Prostate gland (tissue), 2 donors: ENCODE data around the gene CD59.

Experiments used
- POLR2A ChIP-seq: fragments of 450-650 bp; IDR thresholded peaks from one replicate; pipeline ENCODE4 v1.6.1; 2016; ENCODE audit warnings: antibody characterized with exemption, mild to moderate bottlenecking
- TF ChIP-seq, protein P1 (sequence below), 4 experiments: fragments of 200-600 bp in 2 of 4; fragments of 450-650 bp in 2 of 4; sonication (generic) in 2 of 4; IDR thresholded peaks; 1 replicate in 3 of 4; 2 replicates in 1 of 4; pipeline ENCODE4 v1.5.1; 2016 to 2019; ENCODE audit warnings: antibody characterized with exemption in 4 of 4, mild to moderate bottlenecking in 2 of 4, moderate library complexity in 2 of 4

DNA sequence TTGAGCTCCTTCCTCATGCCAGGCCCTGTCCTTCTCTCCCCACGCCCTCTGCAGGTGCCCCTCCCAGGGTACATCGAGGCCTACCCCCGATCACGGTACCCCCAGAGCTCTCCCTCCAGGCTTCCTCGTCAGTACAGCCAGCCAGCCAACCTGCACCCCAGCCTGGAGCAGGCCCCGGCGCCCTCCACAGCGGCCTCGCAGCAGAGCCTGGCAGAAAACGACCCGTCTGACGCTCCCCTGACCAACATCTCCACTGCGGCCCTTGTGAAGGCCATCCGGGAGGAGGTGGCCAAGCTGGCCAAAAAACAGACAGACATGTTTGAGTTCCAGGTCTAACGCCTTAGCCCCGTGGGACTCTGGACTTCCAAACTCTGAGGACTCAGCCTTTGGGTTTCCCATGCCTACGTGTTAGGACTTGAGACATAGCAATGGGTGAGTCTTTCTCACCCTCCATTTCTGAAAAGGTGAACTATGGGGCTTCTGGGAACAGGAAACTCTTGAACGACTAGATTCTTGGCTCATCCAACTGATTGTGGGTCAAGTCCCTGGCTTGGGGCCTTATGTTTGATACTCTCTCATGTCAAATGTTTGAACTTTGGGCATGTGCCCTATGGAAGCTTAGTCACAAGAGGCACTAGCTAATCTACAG lies 68.3 kb downstream of the CD59 start:
- TF ChIP-seq, protein P1, sequence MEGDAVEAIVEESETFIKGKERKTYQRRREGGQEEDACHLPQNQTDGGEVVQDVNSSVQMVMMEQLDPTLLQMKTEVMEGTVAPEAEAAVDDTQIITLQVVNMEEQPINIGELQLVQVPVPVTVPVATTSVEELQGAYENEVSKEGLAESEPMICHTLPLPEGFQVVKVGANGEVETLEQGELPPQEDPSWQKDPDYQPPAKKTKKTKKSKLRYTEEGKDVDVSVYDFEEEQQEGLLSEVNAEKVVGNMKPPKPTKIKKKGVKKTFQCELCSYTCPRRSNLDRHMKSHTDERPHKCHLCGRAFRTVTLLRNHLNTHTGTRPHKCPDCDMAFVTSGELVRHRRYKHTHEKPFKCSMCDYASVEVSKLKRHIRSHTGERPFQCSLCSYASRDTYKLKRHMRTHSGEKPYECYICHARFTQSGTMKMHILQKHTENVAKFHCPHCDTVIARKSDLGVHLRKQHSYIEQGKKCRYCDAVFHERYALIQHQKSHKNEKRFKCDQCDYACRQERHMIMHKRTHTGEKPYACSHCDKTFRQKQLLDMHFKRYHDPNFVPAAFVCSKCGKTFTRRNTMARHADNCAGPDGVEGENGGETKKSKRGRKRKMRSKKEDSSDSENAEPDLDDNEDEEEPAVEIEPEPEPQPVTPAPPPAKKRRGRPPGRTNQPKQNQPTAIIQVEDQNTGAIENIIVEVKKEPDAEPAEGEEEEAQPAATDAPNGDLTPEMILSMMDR (IDR thresholded peaks at IDR 0.05), result no peak
- no peak for TF ChIP-seq POLR2A
